Trophoblast cell (in vitro differentiated cells and primary cell): ENCODE measurements around the gene PASD1.

Experiments used
- DNase-seq, 2 donors: peaks; one replicate each; pipeline ENCODE4 v3.0.0-alpha.2; 2016
- H2AFZ ChIP-seq: 2 replicates; pipeline ENCODE4 v1.6.1; 2013; ENCODE audit warnings: low read length, moderate library complexity, mild to moderate bottlenecking; ENCODE audit not compliant: insufficient read depth, poor library complexity
- H2AK5ac ChIP-seq: 2 replicates; pipeline ENCODE4 v1.6.1; 2013; ENCODE audit warnings: mild to moderate bottlenecking, low read length
- H2BK120ac ChIP-seq: 2 replicates; pipeline ENCODE4 v1.6.1; 2013; ENCODE audit warnings: low read length, mild to moderate bottlenecking, moderate library complexity; ENCODE audit not compliant: insufficient read depth, poor library complexity
- H2BK12ac ChIP-seq: 2 replicates; pipeline ENCODE4 v1.6.1; 2013; ENCODE audit warnings: mild to moderate bottlenecking, low read length, moderate library complexity
- H2BK5ac ChIP-seq: 2 replicates; pipeline ENCODE4 v1.6.1; 2013; ENCODE audit warnings: low read length, low read depth, moderate library complexity, mild to moderate bottlenecking; ENCODE audit not compliant: poor library complexity
- H3K14ac ChIP-seq: 2 replicates; pipeline ENCODE4 v1.6.1; 2013; ENCODE audit warnings: mild to moderate bottlenecking, low read length
- H3K18ac ChIP-seq: 2 replicates; pipeline ENCODE4 v1.6.1; 2013; ENCODE audit warnings: mild to moderate bottlenecking, low read length
- H3K23ac ChIP-seq: 2 replicates; pipeline ENCODE4 v1.6.1; 2013; ENCODE audit warnings: low read length
- H3K27ac ChIP-seq: 2 replicates; pipeline ENCODE4 v1.5.1; 2013; ENCODE audit warnings: low read depth, mild to moderate bottlenecking, inconsistent platforms, low read length, moderate library complexity
- H3K27me3 ChIP-seq: 2 replicates; pipeline ENCODE4 v1.6.1; 2013; ENCODE audit warnings: inconsistent platforms, mild to moderate bottlenecking, low read length, moderate library complexity; ENCODE audit not compliant: insufficient read depth
- H3K36me3 ChIP-seq, 2 experiments: 1 replicate in 1 of 2; 2 replicates in 1 of 2; pipeline ENCODE4 v1.6.1; 2013; ENCODE audit warnings: low read length in 2 of 2, mild to moderate bottlenecking in 2 of 2, moderate library complexity in 1 of 2; ENCODE audit not compliant: insufficient read depth in 2 of 2, control insufficient read depth in 1 of 2
- H3K4ac ChIP-seq: 2 replicates; pipeline ENCODE4 v1.6.1; 2013; ENCODE audit warnings: low read depth, mild to moderate bottlenecking, low read length, moderate library complexity
- H3K4me1 ChIP-seq, 2 experiments: 1 replicate in 1 of 2; 2 replicates in 1 of 2; pipeline ENCODE4 v1.6.1; 2013; ENCODE audit warnings: low read length in 2 of 2, mild to moderate bottlenecking in 2 of 2, moderate library complexity in 1 of 2; ENCODE audit not compliant: insufficient read depth in 2 of 2, control insufficient read depth in 1 of 2
- H3K4me2 ChIP-seq: 2 replicates; pipeline ENCODE4 v1.6.1; 2013; ENCODE audit warnings: inconsistent platforms, mild to moderate bottlenecking, low read length, moderate library complexity
- H3K4me3 ChIP-seq: 2 replicates; pipeline ENCODE4 v1.5.1; 2013; ENCODE audit warnings: mild to moderate bottlenecking, low read depth, low read length, inconsistent platforms
- H3K79me1 ChIP-seq: one replicate; pipeline ENCODE4 v1.6.1; 2013; ENCODE audit warnings: low read length
- H3K79me2 ChIP-seq: 2 replicates; pipeline ENCODE4 v1.6.1; 2013; ENCODE audit warnings: low read length, mild to moderate bottlenecking; ENCODE audit not compliant: control insufficient read depth, insufficient read depth, poor library complexity
- H3K9ac ChIP-seq: 2 replicates; pipeline ENCODE4 v1.6.1; 2013; ENCODE audit warnings: mild to moderate bottlenecking, low read length
- H3K9me3 ChIP-seq: 2 replicates; pipeline ENCODE4 v1.6.1; 2013; ENCODE audit warnings: low read depth, mild to moderate bottlenecking, control low read depth, inconsistent platforms, low read length; ENCODE audit not compliant: insufficient read depth
- H4K12ac ChIP-seq: 2 replicates; pipeline ENCODE4 v1.6.1; 2013; ENCODE audit warnings: low read depth, mild to moderate bottlenecking, low read length, moderate library complexity
- H4K8ac ChIP-seq: 2 replicates; pipeline ENCODE4 v1.6.1; 2013; ENCODE audit warnings: low read depth, mild to moderate bottlenecking, low read length, moderate library complexity
- H4K91ac ChIP-seq: one replicate; pipeline ENCODE4 v1.6.1; 2013; ENCODE audit warnings: low read depth, mild to moderate bottlenecking, low read length, moderate library complexity
- WGBS: extraction: QIAGEN DNeasy Blood & Tissue Kit; methylation state at CpG from one replicate; pipeline ENCODE4 v1.1.7; 2013; ENCODE audit warnings: missing lambda C conversion rate; ENCODE audit not compliant: insufficient read length, insufficient coverage; ENCODE audit errors: extremely low coverage; 5-methylcytosine and 5-hydroxymethylcytosine counted together

The PASD1 gene

DNA sequence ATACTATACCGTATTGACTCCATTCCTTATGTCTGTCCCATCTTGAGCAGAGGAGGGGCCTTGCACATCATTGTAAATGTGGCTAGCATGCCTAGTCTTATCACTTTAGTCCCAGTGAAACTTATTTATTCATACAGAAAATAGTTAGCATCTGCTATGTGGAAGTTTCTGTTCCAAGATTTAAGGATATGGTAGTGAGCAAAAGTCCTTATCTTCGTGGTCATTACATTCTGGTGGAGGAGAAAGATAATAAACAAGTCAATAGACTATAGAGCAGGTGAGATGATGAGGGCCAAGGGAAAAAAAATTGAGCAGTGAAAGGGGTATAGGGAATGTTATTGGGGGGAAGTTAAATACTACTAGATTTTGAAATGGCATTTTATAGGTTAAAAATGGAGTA, 68.3 kb downstream of the PASD1 start:
- H4K91ac ChIP-seq = no peak overlapping the region
- H3K18ac ChIP-seq = no peak overlapping the region
- no peaks in the 10 kb centered on the region for H3K27me3 ChIP-seq
- no peak overlapping the region for H2BK120ac ChIP-seq
- WGBS = no CpG with 5 or more reads among the region's 2 CpGs
- H3K79me1 ChIP-seq = no peaks in the 10 kb centered on the region
- H3K23ac ChIP-seq = no peak overlapping the region
- no peaks in the 10 kb centered on the region for H3K79me2 ChIP-seq
- H3K36me3 ChIP-seq = no peaks in the 10 kb centered on the region
- no peaks in the 10 kb centered on the region for H3K9me3 ChIP-seq
- no peak overlapping the region for H2BK5ac ChIP-seq
- no peak overlapping the region for H4K12ac ChIP-seq
- no peak overlapping the region for H3K27ac ChIP-seq
- H3K14ac ChIP-seq = no peak overlapping the region
- no peak overlapping the region for H3K4me3 ChIP-seq
- no peak overlapping the region for H2AFZ ChIP-seq
- H3K4me1 ChIP-seq = no peaks in the 10 kb centered on the region
- no peak for DNase-seq
- no peak overlapping the region for H4K8ac ChIP-seq
- H2BK12ac ChIP-seq = no peak overlapping the region
- H3K4ac ChIP-seq = no peak overlapping the region
- no peak overlapping the region for H3K9ac ChIP-seq
- H2AK5ac ChIP-seq = no peak overlapping the region
- no peak overlapping the region for H3K4me2 ChIP-seq

DNA sequence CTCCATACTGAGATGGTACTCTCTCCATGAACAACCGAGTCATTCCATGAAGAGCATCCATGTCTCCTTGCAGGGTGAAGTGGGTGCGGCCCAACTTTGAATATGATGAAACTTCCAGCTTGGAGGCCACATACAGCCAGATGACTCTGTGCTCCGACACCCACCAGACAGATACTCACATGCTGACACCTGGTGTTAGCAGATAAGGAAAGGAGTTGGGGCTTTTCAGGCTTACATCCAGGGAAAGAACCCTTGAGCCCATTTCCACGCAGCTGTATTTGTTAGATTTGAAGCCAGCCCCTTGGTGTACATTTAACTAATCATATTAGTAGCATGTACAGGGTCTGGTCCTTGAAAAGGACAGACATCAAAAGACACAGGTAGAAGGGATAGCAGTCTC, 69.7 kb downstream of the PASD1 start:
- no peak overlapping the region for H4K12ac ChIP-seq
- H2BK12ac ChIP-seq = no peak overlapping the region
- no peaks in the 10 kb centered on the region for H3K79me2 ChIP-seq
- H3K18ac ChIP-seq = no peak overlapping the region
- no peak overlapping the region for H2AK5ac ChIP-seq
- H3K14ac ChIP-seq = no peak overlapping the region
- WGBS = no CpG with 5 or more reads among the region's 4 CpGs
- no peak overlapping the region for H4K91ac ChIP-seq
- DNase-seq = no peak
- no peaks in the 10 kb centered on the region for H3K9me3 ChIP-seq
- H4K8ac ChIP-seq = no peak overlapping the region
- no peaks in the 10 kb centered on the region for H3K79me1 ChIP-seq
- H2BK120ac ChIP-seq = no peak overlapping the region
- no peak overlapping the region for H2BK5ac ChIP-seq
- H3K4ac ChIP-seq = no peak overlapping the region
- no peak overlapping the region for H3K4me2 ChIP-seq
- no peak overlapping the region for H3K27ac ChIP-seq
- H3K4me1 ChIP-seq = no peaks in the 10 kb centered on the region
- H2AFZ ChIP-seq = no peak overlapping the region
- no peak overlapping the region for H3K9ac ChIP-seq
- no peak overlapping the region for H3K23ac ChIP-seq
- H3K27me3 ChIP-seq = no peaks in the 10 kb centered on the region
- no peak overlapping the region for H3K4me3 ChIP-seq
- H3K36me3 ChIP-seq = no peaks in the 10 kb centered on the region

DNA sequence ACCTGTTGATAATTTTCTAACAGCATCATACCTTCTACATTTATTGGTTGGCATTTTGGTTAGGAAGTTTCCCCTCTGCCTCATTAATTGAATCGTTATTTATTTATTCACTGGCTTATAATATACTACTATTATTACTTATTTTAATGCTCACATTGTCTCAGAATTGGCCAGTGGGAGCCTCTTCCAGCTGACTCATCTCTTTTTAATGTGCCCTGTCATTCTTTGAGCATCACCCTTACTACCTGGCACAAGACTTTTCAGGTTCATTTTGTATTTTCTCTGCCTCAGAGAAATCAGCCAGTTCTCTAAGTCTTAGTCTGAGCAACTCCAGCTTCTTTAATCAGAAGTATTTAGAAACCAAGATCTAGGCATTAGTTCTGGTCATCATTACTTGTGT, 71.5 kb downstream of the PASD1 start:
- Histone ChIP-seq H3K27me3 (no peaks in the 10 kb centered on the region), H3K36me3 (no peaks in the 10 kb centered on the region), H3K79me2 (no peaks in the 10 kb centered on the region), H3K4me3 (no peak overlapping the region), H2BK12ac (no peak overlapping the region), H3K23ac (no peak overlapping the region), H2AK5ac (no peak overlapping the region), H3K79me1 (no peaks in the 10 kb centered on the region), H2AFZ (no peak overlapping the region), H3K9me3 (no peaks in the 10 kb centered on the region), H3K18ac (no peak overlapping the region), H3K14ac (no peak overlapping the region), H4K91ac (no peak overlapping the region), H3K27ac (no peak overlapping the region), H3K4ac (no peak overlapping the region), H4K8ac (no peak overlapping the region), H3K9ac (no peak overlapping the region), H2BK120ac (no peak overlapping the region), H2BK5ac (no peak overlapping the region), H3K4me2 (no peak overlapping the region), H4K12ac (no peak overlapping the region), H3K4me1 (no peaks in the 10 kb centered on the region)
- no peak for DNase-seq
- no CpG with 5 or more reads among the region's 1 CpG for WGBS

GRCh38 chrX:151641564-151641963, 78.1 kb downstream of the PASD1 start:
- H4K91ac ChIP-seq = no peak overlapping the region
- no peak overlapping the region for H4K12ac ChIP-seq
- H2BK120ac ChIP-seq = no peak overlapping the region
- DNase-seq = no peak
- no peak overlapping the region for H3K4ac ChIP-seq
- H3K9ac ChIP-seq = no peak overlapping the region
- H4K8ac ChIP-seq = no peak overlapping the region
- no peaks in the 10 kb centered on the region for H3K79me2 ChIP-seq
- no peaks in the 10 kb centered on the region for H3K27me3 ChIP-seq
- no peak overlapping the region for H2BK5ac ChIP-seq
- no peak overlapping the region for H3K18ac ChIP-seq
- H2AFZ ChIP-seq = no peak overlapping the region
- H3K79me1 ChIP-seq = no peaks in the 10 kb centered on the region
- H2AK5ac ChIP-seq = no peak overlapping the region
- H3K9me3 ChIP-seq = no peaks in the 10 kb centered on the region
- no peak overlapping the region for H3K4me3 ChIP-seq
- no peaks in the 10 kb centered on the region for H3K4me1 ChIP-seq
- H3K23ac ChIP-seq = no peak overlapping the region
- no peak overlapping the region for H3K27ac ChIP-seq
- no peak overlapping the region for H3K4me2 ChIP-seq
- H3K36me3 ChIP-seq = no peaks in the 10 kb centered on the region
- WGBS = no CpG with 5 or more reads among the region's 11 CpGs
- no peak overlapping the region for H3K14ac ChIP-seq
- H2BK12ac ChIP-seq = no peak overlapping the region
